ENCODE data around the gene ARV1. TPM values are rescaled to one million over a fixed set of nuclear protein-coding genes. Genes with fewer than 3 reads are reported as not detected.
"Not testable (repeated sequence)": the region's sequence is repeated elsewhere in the genome, so short reads cannot be mapped to it uniquely, and the experiment has no call there.

Gene ARV1
- polyA plus RNA-seq, 1 donor, result 29.0 TPM

GRCh38 chr1:231041719-231042261 is 62.9 kb downstream of the ARV1 start:
- no peak for DNase-seq

GRCh38 chr1:231044588-231044987 is 65.7 kb downstream of the ARV1 start:
- no peak for DNase-seq

GRCh38 chr1:231045286-231045685 is 66.4 kb downstream of the ARV1 start:
- no peak for DNase-seq

GRCh38 chr1:231045921-231046729 is 67.2 kb downstream of the ARV1 start:
- not testable (repeated sequence) for DNase-seq

GRCh38 chr1:231046730-231047395 is 68.0 kb downstream of the ARV1 start:
- DNase-seq, result no peak

GRCh38 chr1:231047529-231047928 is 68.6 kb downstream of the ARV1 start:
- not testable (repeated sequence) for DNase-seq

- DNase-seq, result not testable (repeated sequence)
Observed at GRCh38 chr1:231048419-231048818, 69.5 kb downstream of the ARV1 start.

- DNase-seq, result no peak
Observed at GRCh38 chr1:231049121-231049979, 70.5 kb downstream of the ARV1 start.

Other genes with a start within 250 kb of the ARV1 start
- 1.4 TPM for gene CAPN9, start 231.7 kb upstream of the ARV1 start, polyA plus RNA-seq (ENCODE audit: insufficient read length)
- gene C1orf198, start 110.6 kb upstream of the ARV1 start, polyA plus RNA-seq (ENCODE audit: insufficient read length), result 81.3 TPM
- gene TTC13, start 233 bp upstream of the ARV1 start, polyA plus RNA-seq (ENCODE audit: insufficient read length), result 29.1 TPM
- 15.7 TPM for gene FAM89A, start 61.2 kb downstream of the ARV1 start, polyA plus RNA-seq (ENCODE audit: insufficient read length)
- 0.15 TPM for gene TRIM67, start 183.0 kb downstream of the ARV1 start, polyA plus RNA-seq (ENCODE audit: insufficient read length)